Stomach (tissue), 9 donors: ENCODE data around the gene TMEM147. TPM values are rescaled to one million over a fixed set of nuclear protein-coding genes. Genes with fewer than 3 reads are reported as not detected.
A peak's percentile ranks its signal among the peaks of the same experiment; 100 is the strongest.

Source experiments
- DNase-seq, 2 donors: peaks; one replicate each; pipeline versions ENCODE4 v3.0.0 to v3.0.0-alpha.2; 2013 to 2019
- H3K27ac ChIP-seq, 5 donors: fragments of 200-600 bp in 4 of 5; sonication (generic) in 4 of 5; one replicate each; pipeline ENCODE4 v1.5.1; 2013 to 2019; ENCODE audit warnings: mild to moderate bottlenecking in 1 of 5, moderate library complexity in 1 of 5
- H3K27me3 ChIP-seq, 3 donors: fragments of 200-600 bp; sonication (generic); one replicate each; pipeline ENCODE4 v1.5.1; 2017 to 2019; ENCODE audit warnings: mixed run types in 1 of 3
- H3K36me3 ChIP-seq, 4 donors: fragments of 200-600 bp; sonication (generic); 1 replicate in 3 of 4; 2 replicates in 1 of 4; pipeline ENCODE4 v1.5.1; 2016 to 2019
- H3K4me1 ChIP-seq, 4 donors: fragments of 200-600 bp; sonication (generic); one replicate each; pipeline ENCODE4 v1.5.1; 2016 to 2019
- H3K4me3 ChIP-seq, 4 donors: fragments of 200-600 bp; sonication (generic) in 3 of 4; one replicate each; pipeline ENCODE4 v1.5.1; 2016 to 2019; ENCODE audit warnings: mild to moderate bottlenecking in 1 of 4
- H3K9me3 ChIP-seq, 4 donors: fragments of 200-600 bp; sonication (generic); one replicate each; pipeline ENCODE4 v1.5.1; 2016 to 2019
- EP300 ChIP-seq: sonication (generic); formaldehyde crosslinking; IDR thresholded peaks from one replicate; pipeline ENCODE4 v1.6.1; 2017; ENCODE audit warnings: antibody characterized with exemption
- POLR2A ChIP-seq, 4 donors: fragments of 450-650 bp; IDR thresholded peaks; one replicate each; pipeline ENCODE4 v1.6.1; 2016; ENCODE audit warnings: antibody characterized with exemption in 4 of 4, control low read depth in 2 of 4, mild to moderate bottlenecking in 1 of 4, moderate library complexity in 1 of 4
- POLR2AphosphoS5 ChIP-seq, 3 donors: sonication (generic); formaldehyde crosslinking; IDR thresholded peaks; one replicate each; pipeline ENCODE4 v1.6.1; 2016; ENCODE audit warnings: antibody characterized with exemption in 3 of 3
- WGBS, 5 donors: extraction: QIAGEN DNeasy Blood & Tissue Kit in 3 of 5; methylation state at CpG; one replicate each; pipeline versions ENCODE4 v1.1.5 to v1.1.7; 2013 to 2018; 5-methylcytosine and 5-hydroxymethylcytosine counted together
- intact Hi-C: fragments of 100-400 bp; cut with DNase I; formaldehyde crosslinking; loops from one replicate; pipeline ENCODE4 v1.15.1; 2023; ENCODE audit warnings: low total_unique reads
- polyA plus RNA-seq, 3 donors: library from polyadenylated mRNA; stranded (reverse); fragments of 200-250 nt; gene quantifications; one replicate each; pipeline ENCODE4 v1.2.3, GENCODE V29; 2013
- total RNA-seq, 5 donors: library from RNA; depleted of rRNA; stranded (reverse); fragments of >200 nt; gene quantifications; one replicate each; pipeline versions ENCODE4 v1.1.0 to v1.2.3, GENCODE V29; 2014 to 2016
- TF ChIP-seq, protein P1 (sequence below), 7 experiments: fragments of 450-650 bp in 4 of 7; fragments of 200-600 bp in 3 of 7; sonication (generic) in 3 of 7; IDR thresholded peaks; one replicate each; pipeline ENCODE4 v1.5.1; 2016 to 2019; ENCODE audit warnings: antibody characterized with exemption in 7 of 7, control low read depth in 2 of 7, mild to moderate bottlenecking in 1 of 7
- donor health status: healthy with polysubstance abuse.
- donor health status: Bipolar disorder and iron deficiency.
- donor health status: healthy.

Gene TMEM147
- total and polyA plus RNA-seq, 8 donors = 7.0 to 131 (median 62.5) TPM

DNA sequence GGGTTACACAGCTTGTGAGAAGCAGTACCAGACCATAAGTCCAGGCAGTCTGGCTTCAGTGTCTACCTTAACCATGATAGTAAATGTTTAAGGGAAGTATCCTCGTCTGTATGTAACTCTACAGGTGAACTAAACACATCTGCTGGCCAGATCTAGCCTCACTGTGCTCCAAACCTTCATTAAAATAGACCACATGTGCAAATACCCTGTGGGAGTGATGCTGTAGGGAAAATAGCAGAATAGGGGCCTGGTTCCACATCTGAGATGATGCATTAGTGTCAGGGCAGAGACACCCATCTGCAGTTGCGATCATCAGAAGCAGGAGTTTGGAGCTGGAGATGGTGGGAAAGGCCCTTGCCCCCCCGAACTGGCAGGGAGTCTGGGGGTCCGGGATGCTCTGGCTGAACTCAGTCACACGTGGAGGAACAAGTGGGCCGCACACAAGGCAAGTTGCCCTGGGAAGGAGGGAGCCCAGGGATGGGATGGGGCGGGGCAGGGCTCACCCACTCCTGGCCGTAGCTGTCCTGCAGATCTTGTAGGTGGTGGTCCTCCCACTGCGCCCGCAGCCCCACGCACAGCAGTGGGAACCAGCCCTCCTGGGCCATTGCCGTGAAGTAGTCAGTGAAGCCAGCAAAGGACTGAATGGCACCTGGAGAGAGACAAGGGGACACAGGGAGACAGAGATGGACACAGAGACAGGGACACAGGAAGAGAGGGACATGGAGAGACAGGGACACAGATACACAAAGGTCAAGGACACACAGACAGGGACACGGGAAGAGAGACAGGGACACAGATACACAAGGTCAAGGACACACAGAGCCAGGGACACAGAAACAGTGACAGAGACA is 7.3 kb downstream of the TMEM147 start:
- no peak overlapping the region for H3K4me3 ChIP-seq

DNA sequence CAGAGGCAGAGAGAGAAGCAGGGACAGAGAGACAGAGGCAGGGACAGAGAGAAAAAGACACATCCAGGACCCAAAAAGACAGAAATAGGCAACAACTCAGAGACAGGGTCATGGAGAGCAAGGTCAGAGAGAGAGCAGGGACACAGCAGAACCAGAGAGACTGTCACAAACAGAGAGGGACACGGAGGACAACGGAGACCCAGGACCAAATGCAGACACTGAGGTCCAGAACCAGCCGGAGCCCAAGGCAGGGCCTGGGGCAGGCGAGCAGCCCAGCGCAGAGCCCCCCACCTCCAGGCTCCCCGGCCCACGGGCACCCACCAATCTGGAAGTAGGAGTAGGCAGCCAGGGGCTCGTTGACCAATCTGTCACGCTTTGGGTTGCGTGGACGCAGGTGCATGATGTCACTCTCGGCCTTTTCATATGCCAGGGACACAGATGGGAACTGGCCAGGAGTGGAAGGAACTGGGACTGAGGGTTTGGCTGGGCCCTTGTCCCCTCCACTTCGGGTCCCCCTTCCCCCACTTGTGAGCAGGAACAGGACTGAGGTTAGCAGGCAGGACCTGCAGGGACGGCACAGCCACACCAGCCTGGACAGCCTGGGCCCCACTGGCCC is 8.1 kb downstream of the TMEM147 start:
- whole genome bisulfite sequencing, 5 donors = 62 to 71% (median 66%) methylated on average over 14 of the region's 14 CpGs

More for the DNA sequence above, 7.3 kb downstream of the TMEM147 start:
- H3K27me3 ChIP-seq = peaks cover 0 to 16% (median 7%) of the 10 kb centered on the region in 3 donors
- H3K36me3 ChIP-seq = peaks cover 0 to 22% (median 18%) of the 10 kb centered on the region in 4 donors
- no peak for DNase-seq
- H3K27ac ChIP-seq = no peak overlapping the region
- H3K4me1 ChIP-seq = peaks cover 0 to 14% (median 6%) of the 10 kb centered on the region in 4 donors
- no peaks in the 10 kb centered on the region for H3K9me3 ChIP-seq
- WGBS, 5 donors = 62 to 75% (median 71%) methylated on average over 13 of the region's 13 CpGs
- intact Hi-C loops = no loop called here
- TF ChIP-seq POLR2A (IDR thresholded peaks at IDR 0.05) = no peak
- TF ChIP-seq EP300 = no peak
- no peak for TF ChIP-seq POLR2AphosphoS5 (IDR thresholded peaks at IDR 0.05)
- TF ChIP-seq, protein P1, sequence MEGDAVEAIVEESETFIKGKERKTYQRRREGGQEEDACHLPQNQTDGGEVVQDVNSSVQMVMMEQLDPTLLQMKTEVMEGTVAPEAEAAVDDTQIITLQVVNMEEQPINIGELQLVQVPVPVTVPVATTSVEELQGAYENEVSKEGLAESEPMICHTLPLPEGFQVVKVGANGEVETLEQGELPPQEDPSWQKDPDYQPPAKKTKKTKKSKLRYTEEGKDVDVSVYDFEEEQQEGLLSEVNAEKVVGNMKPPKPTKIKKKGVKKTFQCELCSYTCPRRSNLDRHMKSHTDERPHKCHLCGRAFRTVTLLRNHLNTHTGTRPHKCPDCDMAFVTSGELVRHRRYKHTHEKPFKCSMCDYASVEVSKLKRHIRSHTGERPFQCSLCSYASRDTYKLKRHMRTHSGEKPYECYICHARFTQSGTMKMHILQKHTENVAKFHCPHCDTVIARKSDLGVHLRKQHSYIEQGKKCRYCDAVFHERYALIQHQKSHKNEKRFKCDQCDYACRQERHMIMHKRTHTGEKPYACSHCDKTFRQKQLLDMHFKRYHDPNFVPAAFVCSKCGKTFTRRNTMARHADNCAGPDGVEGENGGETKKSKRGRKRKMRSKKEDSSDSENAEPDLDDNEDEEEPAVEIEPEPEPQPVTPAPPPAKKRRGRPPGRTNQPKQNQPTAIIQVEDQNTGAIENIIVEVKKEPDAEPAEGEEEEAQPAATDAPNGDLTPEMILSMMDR (IDR thresholded peaks at IDR 0.05) = no peak

DNA sequence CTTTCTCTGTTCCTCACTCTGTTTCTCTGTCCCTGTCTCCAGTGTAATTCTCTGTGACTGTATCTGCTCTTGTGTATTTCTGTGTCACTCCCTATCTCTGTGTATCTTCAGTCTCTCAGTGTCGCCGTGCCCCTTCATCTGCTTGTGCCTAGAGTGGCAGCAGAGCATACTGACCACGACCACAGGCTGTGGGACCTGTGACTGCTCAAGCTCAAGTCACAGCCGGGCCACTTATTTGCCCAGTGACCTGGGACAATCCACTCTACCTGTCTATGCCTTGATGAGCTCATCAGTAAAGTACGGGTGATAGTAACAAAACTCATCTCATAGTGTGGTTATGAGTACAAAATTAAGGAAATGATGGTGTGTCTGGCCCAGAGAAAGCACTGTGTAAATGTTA is 8.7 kb downstream of the TMEM147 start:
- intact Hi-C loops = no loop called here
- Histone ChIP-seq H3K27me3 (peaks cover 12 to 29% (median 20%) of the 10 kb centered on the region in 3 donors), H3K4me3 (no peak overlapping the region), H3K4me1 (peaks cover 8 to 17% (median 13%) of the 10 kb centered on the region in 4 donors), H3K36me3 (peaks cover 0 to 16% (median 12%) of the 10 kb centered on the region in 4 donors), H3K9me3 (no peaks in the 10 kb centered on the region), H3K27ac (no peak overlapping the region)
- no peak for DNase-seq
- TF ChIP-seq POLR2A (IDR thresholded peaks at IDR 0.05) (no peak), EP300 (no peak), POLR2AphosphoS5 (IDR thresholded peaks at IDR 0.05) (no peak)
- TF ChIP-seq, protein P1 (IDR thresholded peaks at IDR 0.05) = no peak
- 54 to 74% (median 66%) methylated on average over 5 of the region's 5 CpGs for WGBS, 5 donors

More for the DNA sequence above, 8.1 kb downstream of the TMEM147 start:
- no peak overlapping the region for H3K27ac ChIP-seq
- H3K4me1 ChIP-seq = peaks cover 7 to 19% (median 12%) of the 10 kb centered on the region in 4 donors
- H3K27me3 ChIP-seq = peaks cover 6 to 23% (median 14%) of the 10 kb centered on the region in 3 donors
- H3K4me3 ChIP-seq = no peak overlapping the region
- no peak for TF ChIP-seq POLR2AphosphoS5 (IDR thresholded peaks at IDR 0.05)
- no peak for TF ChIP-seq POLR2A (IDR thresholded peaks at IDR 0.05)
- no peak for TF ChIP-seq EP300
- TF ChIP-seq, protein P1 (IDR thresholded peaks at IDR 0.05) = no peak
- peaks cover 0 to 16% (median 14%) of the 10 kb centered on the region in 4 donors for H3K36me3 ChIP-seq
- DNase-seq = no peak
- intact Hi-C loops = no loop called here
- H3K9me3 ChIP-seq = no peaks in the 10 kb centered on the region

DNA sequence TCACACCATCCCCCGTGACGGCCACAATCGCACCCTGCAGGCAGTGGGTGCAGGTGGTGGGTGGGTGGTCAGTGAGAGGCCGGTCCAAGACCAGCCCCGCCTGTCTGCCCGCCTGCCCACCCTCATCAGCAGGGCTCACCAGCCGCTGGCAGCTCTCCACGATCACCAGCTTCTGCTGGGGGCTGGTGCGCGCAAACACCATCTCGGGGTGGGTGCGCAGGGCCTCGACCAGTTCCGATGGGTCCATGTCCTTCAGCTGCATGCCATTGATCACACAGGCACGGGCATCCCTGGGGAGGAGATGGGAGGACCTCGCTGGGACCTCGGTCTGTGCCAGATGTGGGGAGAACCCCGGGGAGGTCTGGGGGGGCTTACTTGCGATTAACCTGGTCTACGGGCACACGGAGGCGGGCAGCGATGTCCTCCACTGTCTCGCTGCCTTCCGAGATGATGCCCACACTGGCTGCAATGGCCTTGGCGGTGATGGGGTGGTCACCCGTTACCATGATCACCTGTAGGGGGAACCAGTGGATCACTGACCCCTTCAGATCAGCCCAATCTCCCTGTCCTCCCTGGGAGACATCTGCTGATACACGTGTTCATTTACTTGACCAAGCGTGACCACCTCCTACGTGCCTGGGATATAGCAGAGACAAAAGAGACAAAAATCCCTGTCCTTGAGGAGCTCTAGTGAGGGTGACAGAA is 10.0 kb downstream of the TMEM147 start:
- peaks cover 0 to 11% (median 9%) of the 10 kb centered on the region in 4 donors for H3K36me3 ChIP-seq
- WGBS, 5 donors = 56 to 70% (median 66%) methylated on average over 12 to 30 of the region's 30 CpGs
- H3K27me3 ChIP-seq = peaks cover 12 to 43% (median 32%) of the 10 kb centered on the region in 3 donors
- TF ChIP-seq EP300 (no peak), POLR2A (IDR thresholded peaks at IDR 0.05) (no peak), POLR2AphosphoS5 (IDR thresholded peaks at IDR 0.05) (no peak)
- TF ChIP-seq, protein P1 (IDR thresholded peaks at IDR 0.05) = peak in 2 of 7 experiments; percentile 11 to 17
- no peak overlapping the region for H3K4me3 ChIP-seq
- H3K9me3 ChIP-seq = no peaks in the 10 kb centered on the region
- H3K27ac ChIP-seq = no peak overlapping the region
- intact Hi-C loops = no loop called here
- H3K4me1 ChIP-seq = peaks cover 8 to 17% (median 12%) of the 10 kb centered on the region in 4 donors
- peak in 1 of 2 donors; percentile 21 for DNase-seq
